GM12865 (cell line): ENCODE measurements around the gene RABGAP1L.
"Not testable (repeated sequence)": the region's sequence is repeated elsewhere in the genome, so short reads cannot be mapped to it uniquely, and the experiment has no call there.

Source experiments
- DNase-seq: peaks from one replicate; pipeline ENCODE4 v3.0.0; 2010; ENCODE audit warnings: low read depth
- H3K4me3 ChIP-seq: 2 replicates; pipeline ENCODE4 v1.5.1; 2011; ENCODE audit warnings: mild to moderate bottlenecking, low read depth, low read length, control low read depth
- TF ChIP-seq, protein P1 (sequence below): IDR thresholded peaks from 2 replicates; pipeline ENCODE4 v1.5.1; 2011; ENCODE audit warnings: low read length, control low read depth, low read depth, inconsistent platforms; ENCODE audit not compliant: insufficient read depth; ENCODE audit errors: missing control alignments

Gene RABGAP1L

DNA sequence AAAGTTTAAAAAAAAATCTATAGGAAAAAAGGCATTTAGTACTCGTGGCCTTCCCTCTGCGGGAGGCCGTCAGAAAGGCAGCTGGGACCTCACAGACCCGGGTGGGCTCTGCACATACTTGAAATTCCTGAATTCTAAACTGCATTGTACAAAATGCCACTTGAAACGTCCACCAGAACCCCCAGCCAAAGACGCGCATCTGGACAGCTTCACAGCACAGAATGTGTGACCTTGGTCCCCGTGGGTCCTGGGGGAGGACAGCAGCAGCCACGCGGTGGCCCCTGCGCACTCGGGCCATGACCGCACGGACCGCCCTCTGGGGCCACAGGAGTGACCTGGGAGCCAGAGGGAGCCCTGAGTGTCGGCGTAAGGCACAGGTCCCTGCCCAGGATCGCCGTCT, 884.5 kb downstream of the RABGAP1L start:
- TF ChIP-seq, protein P1, sequence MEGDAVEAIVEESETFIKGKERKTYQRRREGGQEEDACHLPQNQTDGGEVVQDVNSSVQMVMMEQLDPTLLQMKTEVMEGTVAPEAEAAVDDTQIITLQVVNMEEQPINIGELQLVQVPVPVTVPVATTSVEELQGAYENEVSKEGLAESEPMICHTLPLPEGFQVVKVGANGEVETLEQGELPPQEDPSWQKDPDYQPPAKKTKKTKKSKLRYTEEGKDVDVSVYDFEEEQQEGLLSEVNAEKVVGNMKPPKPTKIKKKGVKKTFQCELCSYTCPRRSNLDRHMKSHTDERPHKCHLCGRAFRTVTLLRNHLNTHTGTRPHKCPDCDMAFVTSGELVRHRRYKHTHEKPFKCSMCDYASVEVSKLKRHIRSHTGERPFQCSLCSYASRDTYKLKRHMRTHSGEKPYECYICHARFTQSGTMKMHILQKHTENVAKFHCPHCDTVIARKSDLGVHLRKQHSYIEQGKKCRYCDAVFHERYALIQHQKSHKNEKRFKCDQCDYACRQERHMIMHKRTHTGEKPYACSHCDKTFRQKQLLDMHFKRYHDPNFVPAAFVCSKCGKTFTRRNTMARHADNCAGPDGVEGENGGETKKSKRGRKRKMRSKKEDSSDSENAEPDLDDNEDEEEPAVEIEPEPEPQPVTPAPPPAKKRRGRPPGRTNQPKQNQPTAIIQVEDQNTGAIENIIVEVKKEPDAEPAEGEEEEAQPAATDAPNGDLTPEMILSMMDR = no peak
- H3K4me3 ChIP-seq = no peak overlapping the region
- no peak for DNase-seq

DNA sequence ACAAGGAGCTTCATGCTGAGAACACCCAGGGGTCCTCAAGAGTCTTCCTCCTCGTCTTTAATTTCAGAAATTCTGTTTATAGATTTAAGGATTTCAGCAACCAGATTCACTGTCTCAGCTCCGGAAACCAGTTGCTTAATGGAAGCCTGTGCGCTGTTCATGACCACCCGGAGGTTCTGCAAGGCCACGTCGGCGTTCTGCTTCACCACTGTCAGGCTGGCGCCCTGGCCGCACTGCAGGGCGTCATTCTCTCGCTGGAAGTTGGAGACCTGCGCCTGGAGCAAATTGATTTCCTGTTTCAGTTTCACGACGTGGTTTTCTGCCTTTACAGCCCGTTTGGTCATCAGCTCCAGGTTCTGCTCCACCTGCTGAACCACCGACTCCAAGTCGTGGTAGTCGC, 885.3 kb downstream of the RABGAP1L start:
- not testable (repeated sequence) for H3K4me3 ChIP-seq, DNase-seq
